ENCODE data around the gene PIP5K1C. TPM values are rescaled to one million over a fixed set of nuclear protein-coding genes. Genes with fewer than 3 reads are reported as not detected.
A peak's percentile ranks its signal among the peaks of the same experiment; 100 is the strongest.

PIP5K1C gene
- total and polyA plus RNA-seq, 10 of the 15 experiments (the other 5 are each of a cell fraction or from before 2014, with no cell fraction given), result 0.39 to 19.6 (median 5.3) TPM

GRCh38 chr19:3626473-3627350 is 73.6 kb downstream of the PIP5K1C start, which contains the start of gene CACTIN (continued):
- TF ChIP-seq PRDM15 (CRISPR knock-in tag; IDR thresholded peaks at IDR 0.05) (no peak), PAX8 (IDR thresholded peaks at IDR 0.05) (no peak), ELK1 (IDR thresholded peaks at IDR 0.05; ENCODE audit: low read depth, low read length) (peak; percentile 75), ZBTB40 (IDR thresholded peaks at IDR 0.05; ENCODE audit: borderline replicate concordance) (peak; percentile 67; the same call in 1 of the 2 replicates), LARP7 (IDR thresholded peaks at IDR 0.05) (peak; percentile 92), SP1 (IDR thresholded peaks at IDR 0.05; ENCODE audit: low read depth, low read length) (peak; percentile 85), MEF2A (IDR thresholded peaks at IDR 0.05; ENCODE audit: insufficient read depth, low read depth, low read length) (no peak), NFXL1 (IDR thresholded peaks at IDR 0.05; ENCODE audit: borderline replicate concordance) (no peak), MXI1 (IDR thresholded peaks at IDR 0.05; ENCODE audit: low read depth, low read length) (peak; percentile 13)
- TF ChIP-seq, protein P1, sequence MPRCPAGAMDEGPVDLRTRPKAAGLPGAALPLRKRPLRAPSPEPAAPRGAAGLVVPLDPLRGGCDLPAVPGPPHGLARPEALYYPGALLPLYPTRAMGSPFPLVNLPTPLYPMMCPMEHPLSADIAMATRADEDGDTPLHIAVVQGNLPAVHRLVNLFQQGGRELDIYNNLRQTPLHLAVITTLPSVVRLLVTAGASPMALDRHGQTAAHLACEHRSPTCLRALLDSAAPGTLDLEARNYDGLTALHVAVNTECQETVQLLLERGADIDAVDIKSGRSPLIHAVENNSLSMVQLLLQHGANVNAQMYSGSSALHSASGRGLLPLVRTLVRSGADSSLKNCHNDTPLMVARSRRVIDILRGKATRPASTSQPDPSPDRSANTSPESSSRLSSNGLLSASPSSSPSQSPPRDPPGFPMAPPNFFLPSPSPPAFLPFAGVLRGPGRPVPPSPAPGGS (IDR thresholded peaks at IDR 0.05; ENCODE audit: borderline replicate concordance, insufficient read depth, low read depth, low read length, poor library complexity, severe bottlenecking), result no peak
- TF ChIP-seq, protein P2, sequence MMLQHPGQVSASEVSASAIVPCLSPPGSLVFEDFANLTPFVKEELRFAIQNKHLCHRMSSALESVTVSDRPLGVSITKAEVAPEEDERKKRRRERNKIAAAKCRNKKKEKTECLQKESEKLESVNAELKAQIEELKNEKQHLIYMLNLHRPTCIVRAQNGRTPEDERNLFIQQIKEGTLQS (IDR thresholded peaks at IDR 0.05; ENCODE audit: borderline replicate concordance, extremely low read depth, low read depth, low read length), result peak; percentile 67; the same call in 1 of the 2 replicates
